GM12878 (cell line): Measurements from ENCODE around the gene CYP51A1. TPM values are rescaled to one million over a fixed set of nuclear protein-coding genes. Genes with fewer than 3 reads are reported as not detected.
"Not testable (repeated sequence)": the region's sequence is repeated elsewhere in the genome, so short reads cannot be mapped to it uniquely, and the experiment has no call there.

Experiments
- ATAC-seq: fragments of 200-7000 bp; cut with Tn5 transposase; 3 replicates; pipeline ENCODE4 v1.9.1; 2020; ENCODE audit warnings: mild to moderate bottlenecking, moderate library complexity
- BruUV-seq: library from RNA; stranded (reverse); fragments of 400-500 nt; replicated peaks from 2 replicates; lab custom pipeline; 2021; lab: Mats Ljungman, UMichigan
- CTCF ChIA-PET: fragments of 300-600 bp; sonication (Branson Sonifier 250); formaldehyde crosslinking; extraction: SDS; loops from one replicate; lab custom pipeline; 2021; ENCODE audit warnings: inconsistent platforms; lab: Yijun Ruan, JAX
- POLR2A ChIA-PET: fragments of 350-600 bp; formaldehyde crosslinking; extraction: SDS; loops from one replicate; lab custom pipeline; 2021; ENCODE audit warnings: inconsistent platforms; lab: Charles Lee
- RAD21 ChIA-PET: fragments of 300-600 bp; sonication (Branson Sonifier 250); formaldehyde crosslinking; loops from one replicate; lab custom pipeline; 2023; ENCODE audit warnings: antibody characterized with exemption; ENCODE audit not compliant: unreplicated experiment; lab: Charles Lee
- SMC1A ChIA-PET: fragments of 300-600 bp; sonication (Branson Sonifier 250); formaldehyde crosslinking; loops from one replicate; lab custom pipeline; 2023; ENCODE audit not compliant: unreplicated experiment, uncharacterized antibody; lab: Charles Lee
- DNase-seq: peaks from one replicate; pipeline ENCODE4 v3.0.0-alpha.2; 2011; ENCODE audit warnings: low read depth, low spot score
- FAIRE-seq: peaks from 3 replicates; lab custom pipeline; 2011; peaks lifted over from hg19 to GRCh38; lab: Jason Lieb, UNC
- H2AFZ ChIP-seq: 2 replicates; pipeline ENCODE4 v1.6.0; 2011; ENCODE audit warnings: low read depth, low read length, control low read depth; ENCODE audit not compliant: control insufficient read depth
- H3K27ac ChIP-seq: 2 replicates; pipeline ENCODE4 v1.5.1; 2011; ENCODE audit warnings: control low read depth; ENCODE audit not compliant: control insufficient read depth, insufficient read depth
- H3K27me3 ChIP-seq, 2 experiments: replicated peaks in 1 of 2; 2 replicates each; pipeline versions ENCODE4 v1.6.0 to v1.6.1; 2011; ENCODE audit warnings: low read length in 1 of 2; ENCODE audit not compliant: control insufficient read depth in 2 of 2, insufficient read depth in 2 of 2
- H3K36me3 ChIP-seq, 2 experiments: 2 replicates each; pipeline ENCODE4 v1.5.1; 2011; ENCODE audit warnings: low read length in 1 of 2; ENCODE audit not compliant: control insufficient read depth in 2 of 2, insufficient read depth in 2 of 2
- H3K4me1 ChIP-seq: 2 replicates; pipeline ENCODE4 v1.6.1; 2011; ENCODE audit warnings: mild to moderate bottlenecking, low read length, moderate library complexity, mixed read lengths; ENCODE audit not compliant: control insufficient read depth, insufficient read depth
- H3K4me2 ChIP-seq: 2 replicates; pipeline ENCODE4 v1.6.0; 2011; ENCODE audit warnings: control low read depth; ENCODE audit not compliant: control insufficient read depth, insufficient read depth
- H3K4me3 ChIP-seq: fragments of 200-600 bp; sonication (generic); 2 replicates; pipeline ENCODE4 v1.5.1; 2016
- H3K79me2 ChIP-seq: 2 replicates; pipeline ENCODE4 v1.6.0; 2011; ENCODE audit warnings: low read length; ENCODE audit not compliant: control insufficient read depth, insufficient read depth
- H3K9ac ChIP-seq: 2 replicates; pipeline ENCODE4 v1.8.0; 2011; ENCODE audit warnings: low read length, control low read depth, mixed read lengths; ENCODE audit not compliant: control insufficient read depth, insufficient read depth
- H3K9me3 ChIP-seq: replicated peaks from 3 replicates; pipeline ENCODE4 v1.5.1; 2011; ENCODE audit warnings: mild to moderate bottlenecking, low read length; ENCODE audit not compliant: control insufficient read depth, insufficient read depth
- H4K20me1 ChIP-seq: 2 replicates; pipeline ENCODE4 v1.6.0; 2011; ENCODE audit not compliant: control insufficient read depth, insufficient read depth
- CBX5 ChIP-seq: sonication (generic); IDR thresholded peaks from 2 replicates; pipeline ENCODE4 v1.6.1; 2016; ENCODE audit warnings: low read depth, moderate library complexity, mild to moderate bottlenecking, inconsistent platforms
- DPF2 ChIP-seq: fragments of 450-650 bp; IDR thresholded peaks from 2 replicates; pipeline ENCODE4 v1.6.1; 2017; ENCODE audit warnings: mild to moderate bottlenecking
- EGR1 ChIP-seq, 2 experiments: IDR thresholded peaks; 1 replicate in 1 of 2; 2 replicates in 1 of 2; pipeline ENCODE4 v1.6.1; 2011 to 2012; ENCODE audit warnings: low read depth in 2 of 2, low read length in 2 of 2, borderline replicate concordance in 1 of 2, mild to moderate bottlenecking in 1 of 2, moderate library complexity in 1 of 2
- EP300 ChIP-seq, 2 experiments: fragments of 150-350 bp in 1 of 2; IDR thresholded peaks; 2 replicates each; pipeline ENCODE4 v1.6.1; 2011 to 2012; ENCODE audit warnings: low read depth in 2 of 2, low read length in 2 of 2, borderline replicate concordance in 1 of 2, improper control_type of control experiment in 1 of 2, inconsistent platforms in 1 of 2; ENCODE audit not compliant: control insufficient read depth in 1 of 2
- HDAC2 ChIP-seq: fragments of 200-600 bp; sonication (generic); IDR thresholded peaks from 2 replicates; pipeline ENCODE4 v1.6.1; 2017
- HDGF ChIP-seq: fragments of 450-650 bp; IDR thresholded peaks from 2 replicates; pipeline ENCODE4 v1.6.1; 2016; ENCODE audit warnings: antibody characterized with exemption
- IKZF2 ChIP-seq, 2 experiments: fragments of 450-650 bp; IDR thresholded peaks; 2 replicates each; pipeline ENCODE4 v1.6.1; 2017; ENCODE audit warnings: mild to moderate bottlenecking in 2 of 2, moderate library complexity in 2 of 2
- IRF4 ChIP-seq: IDR thresholded peaks from 2 replicates; pipeline ENCODE4 v1.6.1; 2011; ENCODE audit warnings: low read depth, low read length
- KAT2A ChIP-seq: conservative IDR thresholded peaks from 2 replicates; pipeline ENCODE4 v1.6.1; 2011; ENCODE audit warnings: low read depth, low read length; ENCODE audit not compliant: control insufficient read depth
- MEF2B ChIP-seq: fragments of 450-650 bp; IDR thresholded peaks from 2 replicates; pipeline ENCODE4 v1.6.1; 2018; ENCODE audit warnings: mild to moderate bottlenecking, moderate library complexity; ENCODE audit not compliant: partially characterized antibody, poor library complexity, severe bottlenecking
- MTA3 ChIP-seq: IDR thresholded peaks from 2 replicates; pipeline ENCODE4 v1.6.1; 2012; ENCODE audit warnings: low read length, inconsistent platforms, borderline replicate concordance
- NFYB ChIP-seq: IDR thresholded peaks from 2 replicates; pipeline ENCODE4 v1.6.1; 2011; ENCODE audit warnings: low read depth, mild to moderate bottlenecking, low read length, improper control_type of control experiment, moderate library complexity; ENCODE audit not compliant: insufficient read depth
- RUNX3 ChIP-seq: IDR thresholded peaks from 2 replicates; pipeline ENCODE4 v1.6.1; 2012; ENCODE audit warnings: low read length, inconsistent platforms
- SIX5 ChIP-seq: IDR thresholded peaks from 2 replicates; pipeline ENCODE4 v1.6.1; 2011; ENCODE audit warnings: mild to moderate bottlenecking, low read depth, low read length, moderate library complexity; ENCODE audit not compliant: severe bottlenecking
- SMAD5 ChIP-seq: IDR thresholded peaks from 2 replicates; pipeline ENCODE4 v1.6.1; 2016; ENCODE audit warnings: antibody characterized with exemption, low read depth
- SMC3 ChIP-seq: IDR thresholded peaks from 2 replicates; pipeline ENCODE4 v1.6.1; 2011; ENCODE audit warnings: low read length, improper control_type of control experiment, borderline replicate concordance
- SREBF2 ChIP-seq: IDR thresholded peaks from 2 replicates; pipeline ENCODE4 v1.6.1; 2012; ENCODE audit warnings: mild to moderate bottlenecking, low read length
- TAF1 ChIP-seq: IDR thresholded peaks from 2 replicates; pipeline ENCODE4 v1.6.1; 2011; ENCODE audit warnings: mild to moderate bottlenecking, low read depth, low read length, borderline replicate concordance
- USF1 ChIP-seq: IDR thresholded peaks from 2 replicates; pipeline ENCODE4 v1.6.1; 2011; ENCODE audit warnings: borderline replicate concordance, low read depth, mild to moderate bottlenecking, moderate library complexity, mixed read lengths, low read length; ENCODE audit not compliant: insufficient read depth; ENCODE audit errors: extremely low read length
- WGBS: methylation state at CpG from one replicate; pipeline ENCODE4 v1.1.6; 2016; ENCODE audit warnings: low lambda C conversion rate; ENCODE audit not compliant: insufficient replicate concordance, insufficient coverage; ENCODE audit errors: missing lambda C conversion rate; 5-methylcytosine and 5-hydroxymethylcytosine counted together
- in situ Hi-C: fragments of 300-500 bp; cut with MboI; formaldehyde crosslinking; loops from 9 replicates; pipeline ENCODE4 v1.14.3; 2018; ENCODE audit warnings: mixed read lengths
- intact Hi-C: fragments of 100-400 bp; cut with micrococcal nuclease; formaldehyde crosslinking; loops from one replicate; pipeline ENCODE4 v1.14.2; 2022; ENCODE audit not compliant: unreplicated experiment
- polyA plus RNA-seq, 11 experiments: library from polyadenylated mRNA; depleted of rRNA in 4 of 11; unstranded in 6 of 11; stranded (reverse) in 5 of 11; fragments of >200 nt; fragmentation: Nextera tagmentation in 4 of 11; fragmentation: Illumina TruSeq in 1 of 11; extraction: Ambion mirVana in 4 of 11; extraction: Trizol in 1 of 11; gene quantifications; 1 replicate in 1 of 11; 2 replicates in 10 of 11; pipeline versions ENCODE4 v1.2.1 to v1.2.3, GENCODE V29; 2011 to 2016; ENCODE audit warnings: inconsistent platforms in 2 of 11, missing spikeins in 2 of 11, low read depth in 1 of 11
- total RNA-seq, 4 experiments: library from RNA; depleted of rRNA in 3 of 4; stranded (reverse); fragments of >200 nt in 3 of 4; fragmentation: Illumina TruSeq in 1 of 4; extraction: Trizol in 1 of 4; gene quantifications; 2 replicates each; pipeline versions ENCODE4 v1.2.1 to v1.2.3, GENCODE V29; 2013 to 2021
- TF ChIP-seq, protein P1 (sequence below): IDR thresholded peaks from 2 replicates; pipeline ENCODE4 v1.6.1; 2011; ENCODE audit warnings: low read depth, mild to moderate bottlenecking, low read length, moderate library complexity, borderline replicate concordance; ENCODE audit errors: extremely low read depth

Gene CYP51A1
- total and polyA plus RNA-seq, 10 of the 15 experiments (the other 5 are each of a cell fraction or from before 2014, with no cell fraction given): 21.5 to 113 (median 61.8) TPM

- Histone ChIP-seq H4K20me1 (no peaks in the 10 kb centered on the region), H3K9ac (no peak overlapping the region), H3K79me2 (no peaks in the 10 kb centered on the region), H3K27ac (no peak overlapping the region), H3K4me2 (no peak overlapping the region), H3K27me3 (no peaks in the 10 kb centered on the region), H3K4me3 (no peak overlapping the region), H3K9me3 (no peaks in the 10 kb centered on the region), H2AFZ (no peak overlapping the region), H3K36me3 (no peaks in the 10 kb centered on the region), H3K4me1 (no peaks in the 10 kb centered on the region; the same call in 1 of the 2 replicates)
- ATAC-seq (no peak), DNase-seq (no peak), FAIRE-seq (no peak)
- no peak for TF ChIP-seq IKZF2 (IDR thresholded peaks at IDR 0.05)
- no peak for TF ChIP-seq SMC3
- no peak for TF ChIP-seq EP300 (IDR thresholded peaks at IDR 0.05; ENCODE audit: borderline replicate concordance in 1 of 2, control insufficient read depth in 1 of 2, low read depth in 2 of 2, low read length in 2 of 2)
- TF ChIP-seq SREBF2: no peak
- no peak for TF ChIP-seq HDGF
- TF ChIP-seq RUNX3: no peak
- TF ChIP-seq CBX5: no peak
- no peak for TF ChIP-seq IRF4
- TF ChIP-seq MEF2B: no peak
- no peak for TF ChIP-seq USF1
- no peak for TF ChIP-seq NFYB
- TF ChIP-seq SIX5: no peak
- no peak for TF ChIP-seq KAT2A
- TF ChIP-seq TAF1: no peak
- no peak for TF ChIP-seq DPF2
- no peak for TF ChIP-seq MTA3
- no peak for TF ChIP-seq HDAC2
- TF ChIP-seq SMAD5: no peak
- TF ChIP-seq, protein P1, sequence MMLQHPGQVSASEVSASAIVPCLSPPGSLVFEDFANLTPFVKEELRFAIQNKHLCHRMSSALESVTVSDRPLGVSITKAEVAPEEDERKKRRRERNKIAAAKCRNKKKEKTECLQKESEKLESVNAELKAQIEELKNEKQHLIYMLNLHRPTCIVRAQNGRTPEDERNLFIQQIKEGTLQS: no peak
- no peak for TF ChIP-seq EGR1 (IDR thresholded peaks at IDR 0.05; ENCODE audit: borderline replicate concordance in 1 of 2, low read depth in 2 of 2, low read length in 2 of 2)
- no TSS peak for BruUV-seq
- ChIA-PET RAD21 (interaction anchor here (1.6 kb wide), 1 partner anchor 270 kb away, joined by 5 read pairs; the partner anchor contains the start of gene GATAD1), POLR2A (no interaction called here), SMC1A (interaction anchor here (0.6 to 1.3 kb wide), 3 partner anchors 28 to 270 kb away, joined by 3 to 4 read pairs (median 4); partner anchors contain the start of gene GATAD1), CTCF (interaction anchor here (0.7 to 1.5 kb wide), 7 partner anchors 165 to 347 kb away, joined by 3 to 12 read pairs (median 3); partner anchors contain the start of gene GATAD1)
- in situ Hi-C loops: no loop called here
- intact Hi-C loops: no loop called here
These were observed 43.1 kb upstream of the CYP51A1 start for GRCh38 chr7:92177362-92177761.

DNA sequence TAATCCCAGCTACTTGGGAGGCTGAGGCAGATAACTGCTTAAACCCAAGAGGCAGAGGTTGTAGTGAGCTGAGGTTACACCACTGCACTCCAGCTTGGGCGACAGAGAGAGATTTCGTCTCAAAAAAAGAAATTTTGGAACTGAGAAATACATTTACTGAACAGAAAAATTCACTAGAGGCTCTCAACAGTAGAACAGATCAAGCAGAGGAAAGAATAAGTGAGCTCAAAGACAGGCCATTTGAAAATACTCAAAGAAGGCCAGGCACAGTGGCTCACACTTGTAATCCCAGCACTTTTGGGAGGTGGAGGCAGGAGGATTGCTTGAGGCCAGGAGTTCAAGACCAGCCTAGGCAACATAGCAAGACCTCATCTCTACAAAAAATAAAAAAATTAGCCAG, 35.3 kb upstream of the CYP51A1 start:
- POLR2A ChIA-PET, ATAC-seq, H3K36me3 ChIP-seq, H3K27ac ChIP-seq, H3K4me1 ChIP-seq, H4K20me1 ChIP-seq, BruUV-seq, H3K79me2 ChIP-seq, H2AFZ ChIP-seq, DNase-seq, H3K4me3 ChIP-seq, RAD21 ChIA-PET, H3K9me3 ChIP-seq, H3K9ac ChIP-seq, H3K27me3 ChIP-seq, H3K4me2 ChIP-seq, FAIRE-seq, intact Hi-C loops, in situ Hi-C loops, SMC1A ChIA-PET: not testable (repeated sequence)
- 5% methylated on average over 2 of the region's 2 CpGs for WGBS
- CTCF ChIA-PET: interaction anchor here (1.0 kb wide), 1 partner anchor 200 kb away, joined by 3 read pairs; no protein-coding TSS in a partner anchor
